ENCODE measurements around the gene DPRX.

DPRX gene, protein sequence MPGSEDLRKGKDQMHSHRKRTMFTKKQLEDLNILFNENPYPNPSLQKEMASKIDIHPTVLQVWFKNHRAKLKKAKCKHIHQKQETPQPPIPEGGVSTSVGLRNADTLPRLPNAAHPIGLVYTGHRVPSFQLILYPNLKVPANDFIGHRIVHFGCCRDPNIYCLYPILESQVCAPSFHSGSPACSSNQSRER

DNA sequence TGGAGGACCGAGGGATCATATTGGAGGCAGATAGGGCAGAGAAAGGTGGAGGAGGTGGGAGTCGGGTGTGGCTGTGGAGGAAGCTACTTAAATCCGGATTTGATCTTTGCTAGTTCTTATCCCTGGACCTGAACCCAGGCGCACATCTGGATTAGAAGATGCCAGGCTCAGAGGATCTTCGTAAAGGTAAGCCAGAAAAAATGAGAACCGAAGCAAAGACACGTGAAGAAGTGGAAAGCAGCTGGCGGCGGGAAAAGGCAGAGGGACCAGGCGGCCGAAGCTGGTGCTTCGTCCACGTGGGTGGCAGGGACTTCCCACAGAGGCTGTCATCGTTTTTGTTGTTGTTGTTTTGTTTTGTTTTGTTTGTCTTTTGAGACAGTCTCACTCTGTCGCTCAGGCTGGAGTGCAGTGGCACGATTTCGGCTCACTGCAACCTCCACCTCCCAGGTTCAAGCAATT is at the start of gene DPRX:
Gene DPRX (plus strand): TSS at position 51 of the 459 bp plus-strand sequence. CDS start 108 bp downstream, at position 159.
- FAIRE-seq = no peak
- no peak for DNase-seq (ENCODE audit: insufficient read length, low spot score)

DNA sequence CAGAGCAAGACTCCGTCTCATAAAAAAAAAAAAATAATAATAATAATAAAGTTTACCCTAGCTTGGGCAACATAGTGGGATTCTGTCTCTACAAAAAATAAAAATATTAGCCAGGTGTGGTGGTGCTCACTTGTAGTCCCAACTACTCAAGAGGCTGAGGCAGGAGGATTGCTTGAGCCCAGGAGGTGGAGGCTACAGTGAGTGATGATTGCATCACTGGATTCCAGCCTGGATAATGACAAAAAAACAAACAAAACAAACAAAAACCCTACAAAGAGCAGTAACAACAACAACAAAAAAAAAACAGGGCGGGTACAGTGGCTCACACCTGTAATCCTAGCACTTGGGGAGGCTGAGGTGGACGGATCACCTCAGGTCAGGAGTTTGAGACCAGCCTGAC is 48.6 kb upstream of the DPRX start:
- DNase-seq (ENCODE audit: insufficient read length, low spot score) (no peak), FAIRE-seq (no peak)

DNA sequence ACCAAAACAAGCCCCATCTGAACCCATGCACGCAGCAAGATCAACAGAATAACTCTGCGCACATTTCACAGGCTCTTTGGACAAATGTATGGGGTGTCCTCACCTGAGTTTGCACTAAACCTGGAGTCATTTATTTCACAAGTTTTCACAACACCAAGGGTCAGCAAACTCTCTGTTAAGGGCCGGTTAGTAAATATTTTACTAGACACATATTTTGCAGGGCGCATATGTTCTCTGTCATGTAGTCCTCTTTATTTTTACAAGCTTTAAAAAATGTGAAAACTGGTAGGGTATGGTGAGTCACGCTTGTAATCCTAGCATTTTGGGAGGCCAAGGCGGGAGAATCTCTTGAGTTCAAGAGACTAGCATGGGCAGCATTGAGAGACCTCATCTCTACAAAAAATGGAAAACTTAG is 45.5 kb upstream of the DPRX start:
- no peak for DNase-seq (ENCODE audit: insufficient read length, low spot score)
- FAIRE-seq = no peak

DNA sequence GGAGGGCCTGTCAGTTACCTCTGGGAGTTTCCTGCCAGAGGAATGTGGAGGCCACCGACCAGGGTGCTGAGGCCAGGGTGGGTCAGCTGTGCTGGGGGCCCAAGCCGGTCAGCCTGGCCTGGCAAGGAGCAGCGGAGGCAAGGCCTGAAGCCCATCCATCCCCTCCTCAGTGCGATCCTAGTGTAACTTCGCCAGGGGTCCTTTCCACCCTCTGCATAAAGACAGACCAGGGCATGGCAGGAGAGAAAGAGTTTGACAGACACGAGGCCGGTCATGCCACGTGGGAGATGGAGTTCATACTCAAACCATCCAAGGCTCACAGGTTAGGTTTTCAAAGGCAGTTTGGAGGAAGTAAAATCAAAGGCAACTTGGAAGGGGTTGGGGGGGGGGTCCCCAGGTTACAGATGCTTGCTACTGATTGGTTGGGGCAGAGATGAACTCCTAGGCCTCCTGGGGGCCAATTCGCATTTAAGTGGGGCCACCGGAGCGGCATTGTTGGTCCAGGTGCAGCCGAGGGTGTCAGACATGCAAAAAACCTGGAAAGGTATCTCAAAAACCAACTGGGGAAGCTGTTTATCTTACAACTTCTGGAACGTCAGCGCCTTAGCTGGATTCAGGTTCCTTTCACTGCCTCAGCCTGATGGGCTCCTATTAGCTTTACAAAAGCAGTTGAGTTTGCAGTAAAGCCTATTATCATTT is 36.8 kb upstream of the DPRX start:
- DNase-seq (ENCODE audit: insufficient read length, low spot score) (no peak), FAIRE-seq (no peak)

GRCh38 chr19:53595510-53595867 is 36.3 kb upstream of the DPRX start:
- FAIRE-seq (no peak), DNase-seq (ENCODE audit: insufficient read length, low spot score) (no peak)

GRCh38 chr19:53596056-53596455 is 35.7 kb upstream of the DPRX start:
- FAIRE-seq = no peak

GRCh38 chr19:53597023-53597422 is 34.8 kb upstream of the DPRX start:
- no peak for DNase-seq (ENCODE audit: insufficient read length, low spot score)
- FAIRE-seq = no peak

More at GRCh38 chr19:53596056-53596455, 35.7 kb upstream of the DPRX start:
- DNase-seq (ENCODE audit: insufficient read length, low spot score) = no peak

DNA sequence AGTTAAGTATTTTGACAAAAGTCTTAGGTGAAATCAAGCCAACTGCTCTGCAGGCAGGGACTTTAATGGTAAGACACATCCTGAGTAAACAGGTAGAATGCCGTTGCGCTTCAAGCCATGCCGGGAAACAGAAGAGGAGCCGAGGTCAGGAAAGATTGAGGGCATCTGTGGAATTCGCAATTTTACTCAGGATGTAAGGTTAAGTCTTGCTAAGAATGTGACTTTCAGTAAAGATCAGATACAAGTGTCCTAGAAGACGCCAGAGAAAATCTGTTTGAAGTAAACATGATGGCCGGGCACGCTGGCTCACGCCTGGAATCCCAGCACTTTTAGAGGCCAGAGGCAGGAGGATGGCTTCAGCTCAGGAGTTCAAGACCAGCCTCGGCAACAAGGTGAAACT is 33.4 kb upstream of the DPRX start:
- FAIRE-seq (no peak), DNase-seq (ENCODE audit: insufficient read length, low spot score) (no peak)

DNA sequence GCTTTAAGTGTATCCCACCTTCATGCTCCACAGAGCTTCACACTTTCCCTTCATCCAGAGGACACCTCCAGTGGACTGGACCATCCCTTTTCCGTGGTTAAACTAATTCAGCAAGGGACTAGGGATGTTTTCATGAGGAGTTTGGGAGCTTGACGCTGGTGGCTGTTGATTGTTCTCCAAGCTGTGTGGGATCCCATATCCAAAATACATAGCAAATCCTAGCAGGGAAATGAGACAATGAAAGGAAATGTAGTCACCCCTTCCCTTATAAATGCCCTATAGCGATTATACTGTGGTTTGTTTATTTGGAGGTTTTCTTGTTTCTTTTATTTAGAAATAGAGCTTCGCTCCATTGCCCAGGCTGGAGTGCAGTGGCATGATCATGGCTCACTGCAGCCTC is 31.6 kb upstream of the DPRX start:
- FAIRE-seq (no peak), DNase-seq (ENCODE audit: insufficient read length, low spot score) (no peak)

GRCh38 chr19:53606031-53606430 is 25.8 kb upstream of the DPRX start:
- no peak for FAIRE-seq
- no peak for DNase-seq (ENCODE audit: insufficient read length, low spot score)

DNA sequence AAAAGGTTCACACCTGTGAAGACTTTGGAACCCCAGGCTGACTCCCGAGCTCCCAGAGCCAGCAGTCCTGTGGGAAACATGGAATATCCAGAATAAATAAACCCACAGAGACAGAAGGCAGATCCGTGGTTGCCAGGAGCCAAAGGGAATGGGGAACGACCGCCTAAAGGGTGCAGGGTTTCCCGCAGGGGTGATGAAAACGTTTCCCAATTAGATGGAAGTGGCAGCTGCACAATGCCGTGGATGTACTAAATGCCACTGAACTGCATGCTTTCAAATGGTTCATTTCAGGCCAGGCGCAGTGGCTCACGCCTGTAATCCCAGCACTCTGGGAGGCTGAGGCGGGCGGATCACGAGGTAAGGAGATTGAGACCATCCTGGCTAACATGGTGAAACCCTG is 23.4 kb upstream of the DPRX start:
- DNase-seq (ENCODE audit: insufficient read length, low spot score) = no peak
- no peak for FAIRE-seq

DNA sequence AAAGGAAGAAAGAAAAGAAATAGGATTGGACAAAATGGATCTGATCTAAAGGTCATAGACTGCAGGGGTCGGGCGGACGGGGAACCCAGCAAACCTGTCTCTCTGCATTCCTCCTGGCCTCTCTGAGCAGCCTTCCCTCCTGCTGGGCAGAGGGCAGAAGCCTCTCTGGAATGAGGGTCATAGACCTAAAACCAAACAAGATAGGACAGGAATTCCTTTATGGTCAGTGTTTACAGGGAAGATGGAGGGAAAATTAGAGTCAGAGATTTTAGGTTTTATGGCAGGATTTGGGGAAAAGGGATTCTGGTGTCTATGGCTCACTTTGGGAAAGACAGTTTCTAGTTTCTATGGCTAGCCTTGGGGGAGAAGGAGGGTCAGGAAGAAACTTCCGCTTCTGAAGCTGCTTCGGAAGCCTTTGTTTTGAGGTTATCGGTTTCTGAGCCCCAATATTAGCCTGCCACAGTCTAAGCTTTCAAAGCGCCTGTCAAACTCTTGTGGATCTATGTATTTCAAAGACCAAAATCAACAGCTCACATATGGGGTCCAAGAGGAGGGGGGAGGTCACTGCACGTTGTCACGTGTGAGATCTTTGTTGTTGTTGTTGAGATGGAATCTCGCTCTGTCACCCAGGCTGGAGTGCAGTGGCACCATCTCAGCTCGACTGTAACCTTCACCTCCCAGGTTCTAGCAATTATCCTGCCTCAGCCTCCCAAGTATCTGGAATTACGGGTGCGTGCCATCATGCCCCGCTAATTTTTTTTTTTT is 18.9 kb upstream of the DPRX start:
- FAIRE-seq (no peak), DNase-seq (ENCODE audit: insufficient read length, low spot score) (no peak)

- FAIRE-seq = no peak
These were observed 9.7 kb upstream of the DPRX start for GRCh38 chr19:53621885-53622740.

GRCh38 chr19:53624771-53625545 is 6.8 kb upstream of the DPRX start:
- no peak for DNase-seq (ENCODE audit: insufficient read length, low spot score)
- no peak for FAIRE-seq

More at GRCh38 chr19:53621885-53622740, 9.7 kb upstream of the DPRX start:
- DNase-seq (ENCODE audit: insufficient read length, low spot score) = no peak

- DNase-seq (ENCODE audit: insufficient read length, low spot score) (no peak), FAIRE-seq (no peak)
These were observed 5.3 kb upstream of the DPRX start for GRCh38 chr19:53626486-53626885.

- FAIRE-seq (no peak), DNase-seq (ENCODE audit: insufficient read length, low spot score) (no peak)
These were observed 4.8 kb upstream of the DPRX start for GRCh38 chr19:53626976-53627375.

DNA sequence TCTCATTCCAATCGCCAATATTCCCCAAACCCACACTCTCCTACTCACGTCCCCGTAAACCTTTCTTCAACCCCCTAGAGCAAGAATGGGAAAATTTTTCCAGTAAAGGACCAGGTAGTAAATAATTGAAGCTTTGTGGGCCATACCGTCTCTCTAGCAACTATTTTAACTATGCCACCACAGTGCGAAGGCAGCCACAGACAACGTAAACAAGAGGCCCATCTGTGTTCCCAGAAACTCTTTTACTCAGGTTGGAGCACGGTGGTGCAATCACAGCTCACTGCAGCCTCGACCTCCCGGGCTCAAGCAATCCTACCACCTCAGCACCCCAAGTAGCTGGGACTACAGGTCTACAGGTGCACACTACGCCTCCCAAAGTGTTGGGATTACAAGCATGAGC is 3.0 kb downstream of the DPRX start:
- DNase-seq (ENCODE audit: insufficient read length, low spot score) = no peak
- no peak for FAIRE-seq

GRCh38 chr19:53639471-53639870 is 7.7 kb downstream of the DPRX start:
- DNase-seq (ENCODE audit: insufficient read length, low spot score) (no peak), FAIRE-seq (no peak)

- FAIRE-seq (no peak), DNase-seq (ENCODE audit: insufficient read length, low spot score) (no peak)
These were observed 10.7 kb downstream of the DPRX start for GRCh38 chr19:53642381-53643099.

Measured in GM19239 (cell line).